HEK293 (cell line): Measurements from ENCODE around the gene PEAK3.

ENCODE experiments used
- CTCF ChIA-PET: fragments of 350-600 bp; formaldehyde crosslinking; extraction: SDS; loops from one replicate; lab custom pipeline; 2021; ENCODE audit warnings: antibody characterized with exemption; lab: Yijun Ruan, JAX
- POLR2A ChIA-PET: fragments of 300-600 bp; formaldehyde crosslinking; extraction: SDS; loops from one replicate; lab custom pipeline; 2020; ENCODE audit warnings: antibody characterized with exemption, inconsistent platforms; lab: Yijun Ruan, JAX
- H3K27ac ChIP-seq: fragments of 200-500 bp; sonication (Bioruptor generic); 2 replicates; pipeline ENCODE4 v1.5.1; 2014; ENCODE audit warnings: low read depth, low read length, control low read depth, inconsistent platforms; ENCODE audit errors: extremely low read depth
- H3K36me3 ChIP-seq, 2 experiments: fragments of 200-500 bp in 1 of 2; sonication (Bioruptor generic) in 1 of 2; 1 replicate in 1 of 2; 2 replicates in 1 of 2; pipeline ENCODE4 v1.5.1; 2014 to 2017; ENCODE audit warnings: inconsistent platforms in 2 of 2, low read length in 2 of 2; ENCODE audit not compliant: control insufficient read depth in 2 of 2, insufficient read depth in 1 of 2
- H3K4me1 ChIP-seq: fragments of 200-500 bp; sonication (Bioruptor generic); 2 replicates; pipeline ENCODE4 v1.5.1; 2014; ENCODE audit warnings: mild to moderate bottlenecking, low read length, inconsistent platforms; ENCODE audit not compliant: control insufficient read depth, insufficient read depth
- H3K4me3 ChIP-seq: 2 replicates; pipeline ENCODE4 v1.5.1; 2011; ENCODE audit warnings: low read depth, mild to moderate bottlenecking, control low read depth, low read length, moderate library complexity
- H3K9me3 ChIP-seq: fragments of 200-500 bp; sonication (Bioruptor generic); 2 replicates; pipeline ENCODE4 v1.5.1; 2014; ENCODE audit warnings: low read depth, low read length, inconsistent platforms; ENCODE audit not compliant: control insufficient read depth, insufficient read depth
- EGR2 ChIP-seq: fragments of 450-650 bp; formaldehyde crosslinking; IDR thresholded peaks from 2 replicates; pipeline ENCODE4 v1.5.1; 2016; ENCODE audit warnings: low read depth, missing biosample characterization, missing genetic modification characterization
- GFI1B ChIP-seq: fragments of 450-650 bp; formaldehyde crosslinking; IDR thresholded peaks from 2 replicates; pipeline ENCODE4 v1.5.1; 2016; ENCODE audit warnings: missing biosample characterization, missing genetic modification characterization
- GLIS2 ChIP-seq: fragments of 450-650 bp; formaldehyde crosslinking; IDR thresholded peaks from 2 replicates; pipeline ENCODE4 v1.5.1; 2016; ENCODE audit warnings: missing biosample characterization, missing genetic modification characterization
- KLF1 ChIP-seq: fragments of 450-650 bp; formaldehyde crosslinking; IDR thresholded peaks from 2 replicates; pipeline ENCODE4 v1.5.1; 2016; ENCODE audit warnings: missing biosample characterization, missing genetic modification characterization
- KLF10 ChIP-seq: fragments of 450-650 bp; IDR thresholded peaks from 2 replicates; pipeline ENCODE4 v1.5.1; 2018; ENCODE audit warnings: missing biosample characterization, mild to moderate bottlenecking, missing genetic modification characterization
- KLF16 ChIP-seq: fragments of 450-650 bp; formaldehyde crosslinking; IDR thresholded peaks from 2 replicates; pipeline ENCODE4 v1.5.1; 2017; ENCODE audit warnings: missing biosample characterization, missing genetic modification characterization
- KLF9 ChIP-seq: fragments of 450-650 bp; formaldehyde crosslinking; IDR thresholded peaks from 2 replicates; pipeline ENCODE4 v1.5.1; 2016; ENCODE audit warnings: missing biosample characterization, missing genetic modification characterization, low read depth
- SCRT1 ChIP-seq: fragments of 450-650 bp; formaldehyde crosslinking; IDR thresholded peaks from 2 replicates; pipeline ENCODE4 v1.5.1; 2016; ENCODE audit warnings: missing biosample characterization, missing genetic modification characterization, borderline replicate concordance
- SCRT2 ChIP-seq: fragments of 450-650 bp; formaldehyde crosslinking; IDR thresholded peaks from 2 replicates; pipeline ENCODE4 v1.5.1; 2016; ENCODE audit warnings: missing biosample characterization, missing genetic modification characterization
- ZBTB21 ChIP-seq: fragments of 450-650 bp; formaldehyde crosslinking; IDR thresholded peaks from 2 replicates; pipeline ENCODE4 v1.5.1; 2017; ENCODE audit warnings: missing biosample characterization, missing genetic modification characterization
- ZBTB8A ChIP-seq: fragments of 450-650 bp; formaldehyde crosslinking; IDR thresholded peaks from 2 replicates; pipeline ENCODE4 v1.5.1; 2016; ENCODE audit warnings: missing biosample characterization, missing genetic modification characterization
- ZEB2 ChIP-seq: fragments of 450-650 bp; formaldehyde crosslinking; IDR thresholded peaks from 2 replicates; pipeline ENCODE4 v1.5.1; 2016; ENCODE audit warnings: missing biosample characterization, missing genetic modification characterization
- ZIC2 ChIP-seq: fragments of 450-650 bp; formaldehyde crosslinking; IDR thresholded peaks from 2 replicates; pipeline ENCODE4 v1.5.1; 2016; ENCODE audit warnings: missing biosample characterization, missing genetic modification characterization
- ZNF140 ChIP-seq: fragments of 450-650 bp; formaldehyde crosslinking; IDR thresholded peaks from 2 replicates; pipeline ENCODE4 v1.5.1; 2016; ENCODE audit warnings: missing biosample characterization, missing genetic modification characterization
- ZNF16 ChIP-seq: fragments of 450-650 bp; formaldehyde crosslinking; IDR thresholded peaks from 2 replicates; pipeline ENCODE4 v1.5.1; 2016; ENCODE audit warnings: low read depth, missing biosample characterization, missing genetic modification characterization
- ZNF239 ChIP-seq: fragments of 450-650 bp; formaldehyde crosslinking; IDR thresholded peaks from 2 replicates; pipeline ENCODE4 v1.5.1; 2016; ENCODE audit warnings: missing biosample characterization, missing genetic modification characterization
- ZNF248 ChIP-seq: fragments of 450-650 bp; formaldehyde crosslinking; IDR thresholded peaks from 2 replicates; pipeline ENCODE4 v1.5.1; 2017; ENCODE audit warnings: missing biosample characterization, missing genetic modification characterization
- ZNF391 ChIP-seq: fragments of 450-650 bp; formaldehyde crosslinking; IDR thresholded peaks from 2 replicates; pipeline ENCODE4 v1.5.1; 2016; ENCODE audit warnings: low read depth, missing biosample characterization, missing genetic modification characterization, borderline replicate concordance
- ZNF626 ChIP-seq: fragments of 450-650 bp; sonication (Bioruptor Pico); formaldehyde crosslinking; IDR thresholded peaks from 2 replicates; pipeline ENCODE4 v1.5.1; 2018; ENCODE audit warnings: missing biosample characterization, missing genetic modification characterization, inconsistent platforms
- ZNF660 ChIP-seq: fragments of 450-650 bp; IDR thresholded peaks from 2 replicates; pipeline ENCODE4 v1.5.1; 2018; ENCODE audit warnings: missing biosample characterization, mild to moderate bottlenecking, missing genetic modification characterization
- ZNF76 ChIP-seq: fragments of 450-650 bp; formaldehyde crosslinking; IDR thresholded peaks from 2 replicates; pipeline ENCODE4; 2016; ENCODE audit warnings: low read depth, missing biosample characterization, missing genetic modification characterization, borderline replicate concordance
- TF ChIP-seq, protein P1 (sequence below): fragments of 450-650 bp; formaldehyde crosslinking; IDR thresholded peaks from 2 replicates; pipeline ENCODE4 v1.5.1; 2016; ENCODE audit warnings: missing biosample characterization, missing genetic modification characterization, low read depth
- TF ChIP-seq, protein P2 (sequence below): fragments of 450-650 bp; formaldehyde crosslinking; IDR thresholded peaks from 2 replicates; pipeline ENCODE4 v1.5.1; 2016; ENCODE audit warnings: missing biosample characterization, missing genetic modification characterization, low read depth
- TF ChIP-seq, protein P3 (sequence below): fragments of 450-650 bp; formaldehyde crosslinking; IDR thresholded peaks from 2 replicates; pipeline ENCODE4 v1.5.1; 2017; ENCODE audit warnings: missing biosample characterization, missing genetic modification characterization

Gene PEAK3

DNA sequence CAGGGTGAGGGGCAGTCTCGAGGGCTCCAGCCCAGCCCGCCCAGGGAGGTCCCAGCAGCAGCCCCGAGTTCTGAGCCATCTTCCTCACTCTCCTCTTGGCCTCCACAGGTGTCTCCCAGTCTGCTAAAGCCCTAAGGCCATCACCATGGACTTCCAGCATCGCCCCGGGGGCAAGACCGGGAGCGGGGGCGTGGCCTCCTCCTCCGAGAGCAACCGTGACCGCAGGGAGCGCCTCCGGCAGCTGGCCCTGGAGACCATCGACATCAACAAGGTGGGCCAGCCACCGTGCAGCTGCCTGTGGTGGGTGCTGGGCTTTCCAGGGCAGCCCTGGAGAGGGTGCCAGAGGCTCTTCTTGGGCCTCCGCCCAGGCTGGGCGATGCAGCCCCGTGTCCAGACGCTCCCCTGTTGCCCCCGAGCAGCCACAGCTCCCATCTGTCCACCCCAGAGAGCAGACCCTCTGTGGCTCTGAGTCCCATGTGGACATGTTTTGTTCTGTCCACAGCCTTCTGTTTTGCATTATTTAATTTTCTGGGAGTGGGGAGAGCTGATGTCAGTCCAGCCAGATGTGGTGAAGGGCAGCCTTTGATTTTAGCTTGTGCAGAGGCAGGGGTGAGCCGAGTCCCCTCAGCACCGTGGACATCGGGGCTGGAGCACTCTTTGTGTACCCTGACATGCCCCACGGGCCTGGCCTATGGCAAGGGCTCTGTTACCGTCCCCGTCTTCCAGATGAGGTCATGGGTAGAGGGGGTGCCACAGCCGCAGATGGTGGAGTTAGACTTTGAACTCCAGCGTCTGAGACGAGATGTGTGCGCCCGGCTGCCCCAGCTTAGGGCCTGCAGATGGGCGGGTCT lies 38.5 kb downstream of the PEAK3 start:
- ChIA-PET CTCF (interaction anchor here (1.0 kb wide), 1 partner anchor 18 kb away, joined by 4 read pairs; no protein-coding TSS in a partner anchor), POLR2A (no interaction called here)
- Histone ChIP-seq H3K9me3 (no peaks in the 10 kb centered on the region), H3K27ac (no peak overlapping the region), H3K36me3 (peaks cover 10 to 84% of the 10 kb centered on the region in 2 experiments)
- TF ChIP-seq KLF16 (tag by site-specific recombination) (no peak), ZNF626 (tag by site-specific recombination) (no peak), ZIC2 (0 out of 2 replicates have a peak, but pooled peaks have one; percentile 20), GLIS2 (tag by site-specific recombination) (peak; percentile 36; the same call in 1 of the 2 replicates), SCRT1 (0 out of 2 replicates have a peak, but pooled peaks have one; percentile 10), ZNF239 (tag by site-specific recombination) (no peak), KLF9 (tag by site-specific recombination) (0 out of 2 replicates have a peak, but pooled peaks have one; percentile 19), SCRT2 (tag by site-specific recombination) (peak; percentile 65), EGR2 (tag by site-specific recombination) (no peak), ZNF248 (tag by site-specific recombination) (no peak)
- TF ChIP-seq, all 188 proteins: peak for 5
- H3K4me1 ChIP-seq = peaks cover 4% of the 10 kb centered on the region; the same call in 1 of the 2 replicates
- H3K4me3 ChIP-seq = no peak overlapping the region

DNA sequence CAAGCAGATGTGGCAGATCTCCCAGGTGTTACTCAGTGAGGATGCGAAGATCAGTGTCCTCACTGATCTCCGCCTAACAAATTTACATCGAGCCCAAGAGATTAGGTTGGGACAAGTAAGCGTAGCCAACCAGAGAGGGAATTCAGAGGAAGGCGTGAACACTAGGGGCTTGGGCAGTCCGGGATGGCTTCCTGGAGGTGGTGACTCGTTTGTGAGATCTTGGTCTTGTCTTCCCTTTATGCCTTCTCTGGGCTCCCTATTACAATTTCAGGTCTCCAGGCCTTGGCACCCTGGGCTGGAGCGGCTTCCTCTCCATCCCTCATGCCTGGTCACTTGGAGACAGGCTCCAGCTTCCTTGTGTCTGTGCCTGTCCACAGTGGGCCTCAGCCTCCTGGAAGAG lies 39.2 kb downstream of the PEAK3 start:
- H3K4me1 ChIP-seq = peaks cover 4% of the 10 kb centered on the region; the same call in 1 of the 2 replicates
- H3K4me3 ChIP-seq = no peak overlapping the region
- peaks cover 10 to 85% of the 10 kb centered on the region in 2 experiments for H3K36me3 ChIP-seq
- H3K27ac ChIP-seq = no peak overlapping the region
- no peaks in the 10 kb centered on the region for H3K9me3 ChIP-seq
- ChIA-PET CTCF (interaction anchor here (0.6 to 1.0 kb wide), 2 partner anchors 18 to 144 kb away, joined by 3 to 4 read pairs; no protein-coding TSS in a partner anchor), POLR2A (no interaction called here)
- TF ChIP-seq, protein P1, sequence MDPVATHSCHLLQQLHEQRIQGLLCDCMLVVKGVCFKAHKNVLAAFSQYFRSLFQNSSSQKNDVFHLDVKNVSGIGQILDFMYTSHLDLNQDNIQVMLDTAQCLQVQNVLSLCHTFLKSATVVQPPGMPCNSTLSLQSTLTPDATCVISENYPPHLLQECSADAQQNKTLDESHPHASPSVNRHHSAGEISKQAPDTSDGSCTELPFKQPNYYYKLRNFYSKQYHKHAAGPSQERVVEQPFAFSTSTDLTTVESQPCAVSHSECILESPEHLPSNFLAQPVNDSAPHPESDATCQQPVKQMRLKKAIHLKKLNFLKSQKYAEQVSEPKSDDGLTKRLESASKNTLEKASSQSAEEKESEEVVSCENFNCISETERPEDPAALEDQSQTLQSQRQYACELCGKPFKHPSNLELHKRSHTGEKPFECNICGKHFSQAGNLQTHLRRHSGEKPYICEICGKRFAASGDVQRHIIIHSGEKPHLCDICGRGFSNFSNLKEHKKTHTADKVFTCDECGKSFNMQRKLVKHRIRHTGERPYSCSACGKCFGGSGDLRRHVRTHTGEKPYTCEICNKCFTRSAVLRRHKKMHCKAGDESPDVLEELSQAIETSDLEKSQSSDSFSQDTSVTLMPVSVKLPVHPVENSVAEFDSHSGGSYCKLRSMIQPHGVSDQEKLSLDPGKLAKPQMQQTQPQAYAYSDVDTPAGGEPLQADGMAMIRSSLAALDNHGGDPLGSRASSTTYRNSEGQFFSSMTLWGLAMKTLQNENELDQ (tag by site-specific recombination) = no peak
- no peak for TF ChIP-seq KLF1
- TF ChIP-seq, protein P2, sequence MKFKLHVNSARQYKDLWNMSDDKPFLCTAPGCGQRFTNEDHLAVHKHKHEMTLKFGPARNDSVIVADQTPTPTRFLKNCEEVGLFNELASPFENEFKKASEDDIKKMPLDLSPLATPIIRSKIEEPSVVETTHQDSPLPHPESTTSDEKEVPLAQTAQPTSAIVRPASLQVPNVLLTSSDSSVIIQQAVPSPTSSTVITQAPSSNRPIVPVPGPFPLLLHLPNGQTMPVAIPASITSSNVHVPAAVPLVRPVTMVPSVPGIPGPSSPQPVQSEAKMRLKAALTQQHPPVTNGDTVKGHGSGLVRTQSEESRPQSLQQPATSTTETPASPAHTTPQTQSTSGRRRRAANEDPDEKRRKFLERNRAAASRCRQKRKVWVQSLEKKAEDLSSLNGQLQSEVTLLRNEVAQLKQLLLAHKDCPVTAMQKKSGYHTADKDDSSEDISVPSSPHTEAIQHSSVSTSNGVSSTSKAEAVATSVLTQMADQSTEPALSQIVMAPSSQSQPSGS (tag by site-specific recombination) = no peak
- TF ChIP-seq ZNF16 = no peak
- no peak for TF ChIP-seq ZNF140
- no peak for TF ChIP-seq ZBTB21
- TF ChIP-seq GFI1B = no peak
- no peak for TF ChIP-seq ZNF660
- TF ChIP-seq ZNF391 = no peak
- TF ChIP-seq KLF10 = no peak
- TF ChIP-seq, protein P3, sequence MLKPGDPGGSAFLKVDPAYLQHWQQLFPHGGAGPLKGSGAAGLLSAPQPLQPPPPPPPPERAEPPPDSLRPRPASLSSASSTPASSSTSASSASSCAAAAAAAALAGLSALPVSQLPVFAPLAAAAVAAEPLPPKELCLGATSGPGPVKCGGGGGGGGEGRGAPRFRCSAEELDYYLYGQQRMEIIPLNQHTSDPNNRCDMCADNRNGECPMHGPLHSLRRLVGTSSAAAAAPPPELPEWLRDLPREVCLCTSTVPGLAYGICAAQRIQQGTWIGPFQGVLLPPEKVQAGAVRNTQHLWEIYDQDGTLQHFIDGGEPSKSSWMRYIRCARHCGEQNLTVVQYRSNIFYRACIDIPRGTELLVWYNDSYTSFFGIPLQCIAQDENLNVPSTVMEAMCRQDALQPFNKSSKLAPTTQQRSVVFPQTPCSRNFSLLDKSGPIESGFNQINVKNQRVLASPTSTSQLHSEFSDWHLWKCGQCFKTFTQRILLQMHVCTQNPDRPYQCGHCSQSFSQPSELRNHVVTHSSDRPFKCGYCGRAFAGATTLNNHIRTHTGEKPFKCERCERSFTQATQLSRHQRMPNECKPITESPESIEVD = no peak
- TF ChIP-seq ZEB2 (tag by site-specific recombination) = no peak
- no peak; the same call in 1 of the 2 replicates for TF ChIP-seq ZBTB8A (tag by site-specific recombination)
- TF ChIP-seq ZNF76 (tag by site-specific recombination) = no peak
